AG09319 (cell line): Measurements from ENCODE around the gene DHX34.

Experiments
- DNase-seq: peaks from one replicate; pipeline ENCODE4 v3.0.0-alpha.2; 2010; ENCODE audit warnings: low read depth; ENCODE audit errors: extremely low read depth
- CTCF ChIP-seq: IDR thresholded peaks from 2 replicates; pipeline ENCODE4 v1.5.1; 2011; ENCODE audit warnings: low read depth, mild to moderate bottlenecking, inconsistent platforms, low read length, moderate library complexity

DHX34 gene

GRCh38 chr19:47310323-47310722 lies 38.8 kb upstream of the DHX34 start:
- no peak for DNase-seq
- TF ChIP-seq CTCF: no peak

GRCh38 chr19:47310819-47311218 lies 38.3 kb upstream of the DHX34 start:
- no peak for DNase-seq
- no peak for TF ChIP-seq CTCF

GRCh38 chr19:47312366-47313006 lies 36.6 kb upstream of the DHX34 start:
- no peak for TF ChIP-seq CTCF
- no peak for DNase-seq

- DNase-seq: no peak
- no peak for TF ChIP-seq CTCF
These were observed 35.3 kb upstream of the DHX34 start for GRCh38 chr19:47313754-47314295.

- DNase-seq: peak; percentile 56
These were observed 33.8 kb upstream of the DHX34 start for GRCh38 chr19:47315125-47315821.

GRCh38 chr19:47316513-47316912 lies 32.6 kb upstream of the DHX34 start:
- no peak for DNase-seq
- no peak for TF ChIP-seq CTCF

More at GRCh38 chr19:47315125-47315821, 33.8 kb upstream of the DHX34 start:
- TF ChIP-seq CTCF: no peak
